BE2C (cell line): ENCODE measurements around the gene FLACC1.
"Not testable (repeated sequence)": the region's sequence is repeated elsewhere in the genome, so short reads cannot be mapped to it uniquely, and the experiment has no call there.

Source experiments
- DNase-seq: peaks from one replicate; pipeline ENCODE4 v3.0.0-alpha.2; 2020
- H3K27me3 ChIP-seq: fragments of 250-450 bp; sonication (Bioruptor Pico); 2 replicates; pipeline ENCODE4 v1.5.1; 2020; ENCODE audit warnings: mild to moderate bottlenecking
- H3K36me3 ChIP-seq: fragments of 250-450 bp; sonication (Bioruptor Pico); 2 replicates; pipeline ENCODE4 v1.5.1; 2020; ENCODE audit warnings: mild to moderate bottlenecking
- H3K4me1 ChIP-seq: fragments of 250-450 bp; sonication (Bioruptor Pico); 2 replicates; pipeline ENCODE4 v1.5.1; 2020
- H3K4me3 ChIP-seq: 2 replicates; pipeline ENCODE4 v1.5.1; 2011; ENCODE audit warnings: low read depth, low read length
- H3K9me3 ChIP-seq: fragments of 250-450 bp; sonication (Bioruptor Pico); 2 replicates; pipeline ENCODE4 v1.5.1; 2020
- CTCF ChIP-seq: IDR thresholded peaks from 2 replicates; pipeline ENCODE4 v1.5.1; 2012; ENCODE audit warnings: mild to moderate bottlenecking, low read depth, low read length

Gene FLACC1

DNA sequence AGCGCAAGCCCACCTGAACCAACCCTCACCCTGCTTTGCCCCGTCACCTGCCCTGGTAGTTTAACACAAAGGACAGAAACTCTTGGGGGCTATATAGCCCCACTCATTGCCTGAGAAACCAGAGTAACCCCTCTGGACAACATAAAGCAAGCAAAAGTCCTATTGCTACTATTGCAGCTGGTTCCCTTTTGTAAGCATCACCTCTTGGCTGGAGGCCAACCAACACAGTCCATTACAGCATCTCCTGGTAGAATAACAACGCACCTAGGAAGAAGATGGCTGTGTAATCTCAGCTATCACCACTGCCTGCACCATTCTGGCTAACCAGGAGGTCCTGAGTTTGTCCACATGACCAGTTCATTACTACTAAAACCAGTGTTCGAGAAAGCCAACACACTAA, 36.4 kb downstream of the FLACC1 start:
- Histone ChIP-seq H3K4me1 (no peaks in the 10 kb centered on the region), H3K36me3 (no peaks in the 10 kb centered on the region), H3K27me3 (no peaks in the 10 kb centered on the region), H3K4me3 (no peak overlapping the region), H3K9me3 (no peaks in the 10 kb centered on the region)
- DNase-seq: peak; percentile 42
- TF ChIP-seq CTCF: no peak

- Histone ChIP-seq H3K4me1 (no peaks in the 10 kb centered on the region), H3K4me3 (no peak overlapping the region), H3K36me3 (no peaks in the 10 kb centered on the region), H3K27me3 (no peaks in the 10 kb centered on the region), H3K9me3 (no peaks in the 10 kb centered on the region)
- no peak for TF ChIP-seq CTCF
- peak; percentile 43 for DNase-seq
Measured at GRCh38 chr2:201320257-201320656, 36.9 kb downstream of the FLACC1 start.

- no peak for TF ChIP-seq CTCF
- Histone ChIP-seq H3K9me3 (no peaks in the 10 kb centered on the region), H3K4me1 (no peaks in the 10 kb centered on the region), H3K27me3 (no peaks in the 10 kb centered on the region), H3K36me3 (no peaks in the 10 kb centered on the region), H3K4me3 (no peak overlapping the region)
- DNase-seq: no peak
Measured at GRCh38 chr2:201319511-201319910, 37.6 kb downstream of the FLACC1 start.

- no peaks in the 10 kb centered on the region for H3K9me3 ChIP-seq
- H3K36me3 ChIP-seq: no peaks in the 10 kb centered on the region
- H3K4me3 ChIP-seq: no peak overlapping the region
- H3K4me1 ChIP-seq: no peaks in the 10 kb centered on the region; the same call in 1 of the 2 replicates
- no peak for DNase-seq
- no peaks in the 10 kb centered on the region for H3K27me3 ChIP-seq
- no peak for TF ChIP-seq CTCF
Measured at GRCh38 chr2:201313362-201313761, 43.8 kb downstream of the FLACC1 start.

- Histone ChIP-seq H3K4me1 (no peaks in the 10 kb centered on the region; the same call in 1 of the 2 replicates), H3K9me3 (no peaks in the 10 kb centered on the region; the same call in 1 of the 2 replicates), H3K4me3 (no peak overlapping the region), H3K27me3 (no peaks in the 10 kb centered on the region), H3K36me3 (no peaks in the 10 kb centered on the region)
- no peak for TF ChIP-seq CTCF
- no peak for DNase-seq
Measured at GRCh38 chr2:201308914-201309313, 48.2 kb downstream of the FLACC1 start.

DNA sequence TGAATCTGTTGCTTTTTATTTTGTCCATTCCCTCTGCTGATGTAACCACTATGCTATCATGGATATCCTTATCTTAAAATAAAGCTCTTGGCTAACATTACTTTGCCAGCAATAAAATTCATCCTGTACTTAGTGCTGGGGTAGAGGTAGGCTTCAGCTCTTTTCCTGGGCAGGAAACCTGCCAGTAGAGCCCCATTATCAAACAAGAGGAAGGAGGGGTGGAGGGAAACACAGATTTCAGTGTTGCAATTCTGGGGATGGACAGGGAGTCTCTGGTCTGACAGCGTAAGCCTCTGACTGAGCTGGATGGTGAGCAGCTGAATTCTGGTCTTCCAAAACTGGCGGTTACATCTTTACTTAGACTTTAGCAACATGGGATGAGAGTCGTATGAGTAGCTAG, 49.3 kb downstream of the FLACC1 start:
- H3K4me3 ChIP-seq: no peak overlapping the region
- no peaks in the 10 kb centered on the region; the same call in 1 of the 2 replicates for H3K9me3 ChIP-seq
- no peaks in the 10 kb centered on the region for H3K4me1 ChIP-seq
- no peaks in the 10 kb centered on the region for H3K27me3 ChIP-seq
- H3K36me3 ChIP-seq: no peaks in the 10 kb centered on the region
- no peak for DNase-seq
- no peak for TF ChIP-seq CTCF

DNA sequence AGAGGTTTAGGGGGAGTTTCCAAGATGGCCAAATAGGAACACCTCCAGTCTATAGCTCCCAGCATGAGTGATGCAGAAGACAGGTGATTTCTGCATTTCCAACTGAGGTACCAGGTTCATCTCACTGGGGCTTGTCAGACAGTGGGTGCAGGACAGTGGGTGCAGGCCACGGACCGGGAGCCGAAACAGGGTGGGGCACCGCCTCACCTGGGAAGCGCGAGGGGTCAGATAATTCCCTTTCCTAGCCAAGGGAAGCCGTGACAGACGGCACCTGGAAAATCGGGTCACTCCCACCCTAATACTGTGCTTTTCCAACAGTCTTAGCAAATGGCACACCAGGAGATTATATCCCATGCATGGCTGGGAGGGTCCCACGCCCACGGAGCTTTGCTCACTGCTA, 57.2 kb downstream of the FLACC1 start:
- not testable (repeated sequence) for DNase-seq, H3K36me3 ChIP-seq, H3K4me1 ChIP-seq, H3K27me3 ChIP-seq, H3K4me3 ChIP-seq, H3K9me3 ChIP-seq
